ENCODE results near the gene HIVEP3.

The HIVEP3 gene

DNA sequence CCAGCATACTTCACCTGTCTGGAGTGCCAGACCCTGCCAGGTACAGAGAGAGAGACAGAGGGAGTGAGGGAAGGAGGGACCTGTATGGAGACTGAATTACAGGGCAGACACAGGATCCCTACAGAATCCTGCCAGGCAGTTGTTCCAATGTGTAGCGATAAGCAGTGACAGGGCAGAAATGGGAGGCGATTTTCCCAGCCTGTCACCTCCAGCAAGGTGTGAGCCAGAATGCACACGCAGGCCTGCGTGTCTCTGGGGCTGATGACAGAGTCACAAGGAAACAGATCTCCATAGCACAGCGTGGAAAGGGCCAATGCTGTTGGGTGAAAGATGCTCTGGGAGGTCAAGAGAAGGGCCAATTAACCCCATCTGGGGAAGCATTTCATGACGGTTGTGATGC, 111.3 kb downstream of the HIVEP3 start:
- no peak overlapping the region for H3K9ac ChIP-seq (ENCODE audit: low read depth, low read length)
- H3K4me1 ChIP-seq (ENCODE audit: insufficient read depth, low read length), result peaks cover 19% of the 10 kb centered on the region; the same call in 1 of the 2 replicates
- H3K36me3 ChIP-seq (ENCODE audit: insufficient read depth, low read length), result no peaks in the 10 kb centered on the region
- no peaks in the 10 kb centered on the region for H3K9me3 ChIP-seq (ENCODE audit: control insufficient read depth, insufficient read depth, low read length)

DNA sequence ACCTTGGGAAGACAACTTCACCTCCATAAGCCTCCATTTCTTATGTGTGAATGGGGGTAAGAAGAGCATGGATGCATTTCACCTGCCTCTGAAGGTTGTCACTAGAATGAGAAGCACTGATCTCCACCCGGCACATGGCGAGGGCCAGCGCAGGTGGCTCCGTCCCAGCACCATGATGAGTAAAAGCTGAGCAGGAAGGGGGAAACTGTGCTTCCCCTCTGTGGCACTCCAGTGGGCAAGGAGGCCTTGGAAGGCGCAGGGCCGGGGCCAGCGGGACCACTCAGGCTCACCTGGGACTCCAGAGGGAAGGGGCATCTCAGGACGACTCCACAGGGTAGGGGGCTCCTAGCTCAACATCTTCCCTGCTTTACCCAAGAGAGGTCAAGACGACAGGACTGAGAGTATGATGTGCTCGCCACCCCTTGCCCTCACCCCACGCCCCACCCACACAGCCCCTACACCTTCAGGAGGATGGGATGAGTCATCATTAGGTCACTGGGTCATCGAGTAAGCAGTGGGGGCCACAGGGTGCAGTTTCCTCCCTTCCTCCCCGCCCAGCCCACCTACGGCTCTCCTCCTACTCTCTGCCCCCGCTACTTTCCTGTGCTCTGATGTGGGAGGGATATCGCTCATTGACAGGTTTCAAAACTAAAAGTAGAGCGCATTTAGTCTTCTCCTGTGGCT, 112.1 kb downstream of the HIVEP3 start:
- Histone ChIP-seq H3K9me3 (ENCODE audit: control insufficient read depth, insufficient read depth, low read length) (no peaks in the 10 kb centered on the region), H3K4me1 (ENCODE audit: insufficient read depth, low read length) (peaks cover 19% of the 10 kb centered on the region; the same call in 1 of the 2 replicates), H3K9ac (ENCODE audit: low read depth, low read length) (no peak overlapping the region), H3K36me3 (ENCODE audit: insufficient read depth, low read length) (no peaks in the 10 kb centered on the region)

DNA sequence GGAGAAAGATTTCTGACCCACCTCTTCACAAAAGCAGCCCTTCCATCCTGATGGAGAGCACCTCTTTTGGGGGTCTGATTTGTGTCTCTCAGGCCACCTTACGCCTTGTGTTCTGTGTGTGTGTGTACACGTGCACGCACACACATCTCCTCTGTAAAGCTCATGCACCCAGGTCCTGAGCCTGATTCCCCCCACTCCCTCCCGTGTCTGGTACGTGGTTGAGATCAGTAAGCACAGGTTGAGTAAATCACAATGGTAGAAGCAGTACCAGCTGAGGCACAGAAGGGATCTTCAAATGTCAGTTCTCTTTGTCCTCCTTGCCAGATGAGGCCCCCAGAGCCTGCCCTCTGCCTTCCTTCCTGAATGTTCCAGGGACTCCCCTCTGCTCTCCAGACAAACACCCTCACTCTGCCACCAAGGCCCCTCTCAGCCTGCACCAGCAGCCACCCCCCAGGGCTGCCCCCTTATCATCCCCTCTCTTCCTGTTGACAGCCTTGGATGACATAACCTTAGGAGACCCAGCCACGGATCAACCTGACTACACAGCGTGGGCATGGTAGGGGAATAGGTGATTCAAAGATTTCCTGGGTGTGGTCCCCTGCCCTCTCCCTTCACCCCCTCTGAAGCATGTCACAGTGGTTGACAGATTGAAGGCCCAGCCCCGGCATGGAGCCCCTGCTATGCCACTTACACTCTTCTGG, 112.8 kb downstream of the HIVEP3 start:
- H3K9ac ChIP-seq (ENCODE audit: low read depth, low read length), result no peak overlapping the region
- H3K36me3 ChIP-seq (ENCODE audit: insufficient read depth, low read length), result no peaks in the 10 kb centered on the region
- H3K4me1 ChIP-seq (ENCODE audit: insufficient read depth, low read length), result peaks cover 21% of the 10 kb centered on the region
- H3K9me3 ChIP-seq (ENCODE audit: control insufficient read depth, insufficient read depth, low read length), result no peaks in the 10 kb centered on the region

DNA sequence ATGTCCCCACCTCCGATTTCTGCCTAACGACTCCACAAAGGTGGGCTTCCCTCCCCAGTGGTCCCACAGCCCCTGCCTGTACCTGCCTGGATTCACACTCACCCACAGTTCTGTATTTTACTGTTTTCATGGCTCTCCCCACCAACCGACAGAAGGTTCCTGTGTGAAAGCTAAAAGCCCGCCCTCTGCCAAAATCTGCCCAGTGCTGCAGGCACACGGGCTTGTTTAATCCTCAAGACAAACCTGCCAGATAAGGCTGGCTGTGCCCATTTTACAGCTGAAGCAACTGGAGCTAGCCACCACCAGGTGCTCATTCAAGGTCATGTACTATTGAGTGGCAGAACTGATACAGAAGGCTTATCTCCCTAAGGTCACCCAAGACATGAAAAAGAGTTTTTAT, 114.5 kb downstream of the HIVEP3 start:
- peaks cover 25% of the 10 kb centered on the region for H3K4me1 ChIP-seq (ENCODE audit: insufficient read depth, low read length)
- H3K9me3 ChIP-seq (ENCODE audit: control insufficient read depth, insufficient read depth, low read length), result peaks cover 1% of the 10 kb centered on the region; the same call in 1 of the 2 replicates
- no peak overlapping the region for H3K9ac ChIP-seq (ENCODE audit: low read depth, low read length)
- H3K36me3 ChIP-seq (ENCODE audit: insufficient read depth, low read length), result no peaks in the 10 kb centered on the region

DNA sequence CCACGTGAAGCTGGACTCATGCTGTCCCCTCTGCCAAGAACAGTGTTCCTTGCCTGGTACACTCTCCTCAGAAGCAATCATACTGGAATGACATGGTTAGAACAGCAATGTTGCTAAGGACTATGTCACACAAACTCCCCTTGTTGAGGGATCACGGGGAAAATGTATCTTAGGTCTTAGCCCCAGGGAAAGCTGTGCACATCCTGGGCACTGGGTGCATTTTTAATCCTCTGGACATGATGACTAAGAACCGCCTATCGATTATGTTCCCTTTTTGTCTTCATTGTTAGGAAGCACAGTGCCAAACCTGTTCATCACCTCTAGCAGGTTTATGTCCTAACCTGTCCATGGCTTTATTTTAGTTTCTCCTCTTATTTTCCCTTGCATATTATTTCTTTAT, 115.1 kb downstream of the HIVEP3 start:
- no peak overlapping the region for H3K9ac ChIP-seq (ENCODE audit: low read depth, low read length)
- H3K36me3 ChIP-seq (ENCODE audit: insufficient read depth, low read length), result no peaks in the 10 kb centered on the region
- peaks cover 2% of the 10 kb centered on the region; the same call in 1 of the 2 replicates for H3K9me3 ChIP-seq (ENCODE audit: control insufficient read depth, insufficient read depth, low read length)
- peaks cover 25% of the 10 kb centered on the region for H3K4me1 ChIP-seq (ENCODE audit: insufficient read depth, low read length)

DNA sequence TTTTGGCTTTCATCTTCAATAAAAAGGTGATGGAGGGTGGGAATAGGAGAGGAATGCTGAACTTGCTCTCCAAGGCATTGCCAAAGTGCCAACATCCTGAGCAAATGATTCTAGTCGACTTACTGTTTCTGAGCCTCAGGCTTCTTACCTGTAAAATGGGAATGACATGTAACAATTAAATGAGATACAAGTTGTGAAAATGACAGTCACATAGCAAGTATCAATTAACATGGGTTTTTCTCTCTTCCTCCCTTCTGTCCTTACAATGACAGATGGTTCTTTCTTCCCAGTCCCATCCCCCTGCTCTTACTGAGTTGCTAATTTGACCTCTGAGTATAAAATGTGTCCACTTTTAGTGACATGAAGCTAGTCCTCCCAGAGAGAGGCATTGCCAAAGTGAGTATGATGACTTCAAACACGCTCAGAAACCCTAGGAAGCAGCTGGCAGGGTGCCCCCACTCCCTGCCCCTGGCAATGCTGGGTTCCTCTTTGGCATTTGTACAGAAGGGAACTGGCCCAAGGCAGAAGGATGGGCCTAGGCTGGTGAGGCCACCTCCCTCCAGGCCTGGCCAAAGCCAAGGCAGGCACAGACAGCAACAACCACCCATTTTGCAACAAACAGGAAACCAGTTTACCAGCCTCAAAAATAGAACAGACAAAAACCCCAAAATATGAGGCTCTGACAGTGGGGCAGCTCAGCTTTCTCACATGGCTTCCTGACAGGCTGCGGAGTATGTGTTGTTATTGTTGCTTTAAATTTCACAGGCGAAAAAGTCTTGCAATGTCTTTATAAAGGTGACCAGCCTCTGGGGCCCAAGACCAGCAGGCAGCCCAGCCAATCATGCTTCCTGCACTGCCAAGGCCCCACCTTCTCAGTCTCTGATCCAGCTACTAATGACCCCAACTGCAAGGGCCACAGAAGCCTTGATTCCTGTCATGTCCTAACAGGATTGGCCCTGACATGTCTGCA, 115.9 kb downstream of the HIVEP3 start:
- Histone ChIP-seq H3K9ac (ENCODE audit: low read depth, low read length) (no peak overlapping the region), H3K4me1 (ENCODE audit: insufficient read depth, low read length) (peaks cover 25% of the 10 kb centered on the region), H3K9me3 (ENCODE audit: control insufficient read depth, insufficient read depth, low read length) (peaks cover 2% of the 10 kb centered on the region; the same call in 1 of the 2 replicates)

DNA sequence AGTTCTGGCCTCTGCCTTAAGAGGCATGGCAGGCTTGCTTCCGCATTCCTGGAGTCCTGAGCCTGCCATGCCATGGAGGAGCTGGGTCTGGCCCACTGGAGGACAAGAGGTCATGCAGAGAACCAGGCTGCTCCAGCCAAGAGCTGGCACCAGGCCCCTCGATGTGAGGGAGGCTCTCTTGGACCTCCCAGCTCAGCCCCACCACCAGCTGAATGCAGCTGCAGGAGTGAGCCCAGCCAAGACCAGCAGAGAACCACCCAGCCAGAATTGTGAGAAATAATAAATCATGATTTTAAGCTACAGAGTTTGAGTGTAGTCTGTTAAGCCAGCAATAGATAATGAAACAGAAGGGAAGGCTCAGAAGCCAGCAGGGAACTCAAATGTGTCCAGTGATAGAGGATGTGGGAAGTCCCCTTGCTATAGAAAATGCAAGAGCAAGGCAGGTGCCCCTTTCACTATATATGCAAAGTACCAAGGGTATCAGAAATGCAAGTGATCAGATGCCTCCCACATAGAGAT, 118.4 kb downstream of the HIVEP3 start:
- H3K9ac ChIP-seq (ENCODE audit: low read depth, low read length), result no peak overlapping the region
- peaks cover 2% of the 10 kb centered on the region; the same call in 1 of the 2 replicates for H3K9me3 ChIP-seq (ENCODE audit: control insufficient read depth, insufficient read depth, low read length)
- H3K4me1 ChIP-seq (ENCODE audit: insufficient read depth, low read length), result peaks cover 15% of the 10 kb centered on the region
- H3K36me3 ChIP-seq (ENCODE audit: insufficient read depth, low read length), result no peaks in the 10 kb centered on the region

More for the DNA sequence above, 115.9 kb downstream of the HIVEP3 start:
- no peaks in the 10 kb centered on the region for H3K36me3 ChIP-seq (ENCODE audit: insufficient read depth, low read length)

DNA sequence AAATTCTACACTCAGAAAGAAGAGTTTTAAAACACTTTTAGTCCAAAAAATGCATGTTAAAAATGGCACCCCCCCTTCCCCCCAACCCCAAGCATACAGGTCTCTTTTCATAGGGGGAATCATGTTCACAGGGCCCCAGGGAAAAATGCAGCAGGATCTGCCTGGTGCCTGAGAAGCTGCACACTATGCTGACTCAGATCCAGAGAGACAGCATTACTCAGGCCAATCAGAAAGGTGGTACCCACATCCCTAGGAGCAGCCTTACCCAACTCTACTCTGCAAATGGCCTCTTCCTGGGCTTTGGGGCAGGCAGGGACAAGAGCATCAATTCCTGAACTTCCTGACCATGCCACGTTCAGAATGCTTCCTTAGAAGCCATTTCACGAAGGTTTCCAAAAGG, 119.0 kb downstream of the HIVEP3 start:
- H3K9me3 ChIP-seq (ENCODE audit: control insufficient read depth, insufficient read depth, low read length), result peaks cover 2% of the 10 kb centered on the region; the same call in 1 of the 2 replicates
- H3K36me3 ChIP-seq (ENCODE audit: insufficient read depth, low read length), result no peaks in the 10 kb centered on the region
- no peak overlapping the region for H3K9ac ChIP-seq (ENCODE audit: low read depth, low read length)
- H3K4me1 ChIP-seq (ENCODE audit: insufficient read depth, low read length), result peaks cover 15% of the 10 kb centered on the region

DNA sequence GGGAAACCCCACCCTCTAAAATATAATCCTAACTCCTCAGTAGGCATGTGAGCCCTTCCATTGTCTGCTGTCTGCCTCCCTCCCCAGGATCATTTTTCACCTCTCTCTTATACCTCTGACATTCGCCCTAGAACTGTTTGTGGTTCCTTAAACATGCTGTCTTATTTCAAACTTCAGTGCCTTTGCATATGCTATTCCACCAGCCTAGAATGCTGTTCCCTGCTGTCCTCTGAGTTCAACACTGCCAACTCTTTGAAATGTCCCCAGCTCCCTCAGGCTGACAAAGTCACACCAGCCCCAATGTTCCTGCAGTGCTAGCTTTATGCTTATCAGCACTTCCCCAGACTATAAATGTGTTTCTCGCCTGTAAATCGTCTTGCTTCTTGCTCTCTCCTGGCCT, 119.5 kb downstream of the HIVEP3 start:
- H3K9ac ChIP-seq (ENCODE audit: low read depth, low read length), result no peak overlapping the region
- peaks cover 2% of the 10 kb centered on the region; the same call in 1 of the 2 replicates for H3K9me3 ChIP-seq (ENCODE audit: control insufficient read depth, insufficient read depth, low read length)
- no peaks in the 10 kb centered on the region for H3K36me3 ChIP-seq (ENCODE audit: insufficient read depth, low read length)
- peaks cover 15% of the 10 kb centered on the region for H3K4me1 ChIP-seq (ENCODE audit: insufficient read depth, low read length)

DNA sequence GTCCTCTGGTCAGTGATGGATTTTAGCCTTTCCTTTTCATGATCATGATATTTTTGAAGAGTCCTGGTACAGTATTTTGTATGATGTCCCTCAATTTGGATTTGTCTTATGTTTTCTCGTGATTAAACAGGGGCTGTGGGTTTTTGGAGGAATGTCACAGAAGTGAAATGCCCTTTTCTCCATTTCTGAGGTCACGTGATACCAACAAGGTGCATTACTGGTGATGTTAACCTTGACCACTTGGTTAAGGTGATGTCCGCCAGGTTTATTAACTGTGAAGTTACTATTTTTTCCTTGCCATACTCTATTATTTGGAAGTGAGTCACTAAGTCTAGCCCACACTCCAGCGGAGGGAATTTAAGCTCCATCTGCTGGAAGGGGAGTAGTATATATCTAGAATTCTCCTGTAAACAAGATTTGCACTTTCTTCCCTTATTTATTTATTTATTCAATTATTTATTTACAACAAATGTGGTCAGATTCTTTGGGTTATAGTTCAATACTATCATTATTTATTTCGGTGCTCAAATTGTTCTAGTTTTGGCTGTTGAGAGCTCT, 123.4 kb downstream of the HIVEP3 start:
- Histone ChIP-seq H3K4me1 (ENCODE audit: insufficient read depth, low read length) (no peaks in the 10 kb centered on the region), H3K9ac (ENCODE audit: low read depth, low read length) (no peak overlapping the region), H3K9me3 (ENCODE audit: control insufficient read depth, insufficient read depth, low read length) (peaks cover 2% of the 10 kb centered on the region; the same call in 1 of the 2 replicates), H3K36me3 (ENCODE audit: insufficient read depth, low read length) (no peaks in the 10 kb centered on the region)

DNA sequence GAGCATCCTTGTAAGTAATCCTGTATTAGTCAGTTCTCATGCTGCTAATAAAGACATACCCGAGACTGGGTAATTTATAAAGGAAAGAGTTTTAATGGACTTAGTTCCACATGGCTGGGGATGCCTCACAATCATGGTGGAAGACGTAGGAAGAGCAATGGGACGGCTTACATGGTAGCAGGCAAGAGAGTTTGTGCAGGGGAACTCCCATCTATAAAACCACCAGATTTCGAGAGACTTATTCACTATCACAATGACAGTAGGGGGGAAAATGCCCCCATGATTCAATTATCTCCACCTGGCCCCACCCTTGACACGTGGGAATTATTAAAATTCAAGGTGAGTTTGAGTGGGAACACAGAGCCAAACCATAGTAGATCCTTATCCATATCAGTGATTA, 124.7 kb downstream of the HIVEP3 start:
- Histone ChIP-seq H3K4me1 (ENCODE audit: insufficient read depth, low read length) (no peaks in the 10 kb centered on the region), H3K36me3 (ENCODE audit: insufficient read depth, low read length) (no peaks in the 10 kb centered on the region), H3K9me3 (ENCODE audit: control insufficient read depth, insufficient read depth, low read length) (no peaks in the 10 kb centered on the region), H3K9ac (ENCODE audit: low read depth, low read length) (no peak overlapping the region)

DNA sequence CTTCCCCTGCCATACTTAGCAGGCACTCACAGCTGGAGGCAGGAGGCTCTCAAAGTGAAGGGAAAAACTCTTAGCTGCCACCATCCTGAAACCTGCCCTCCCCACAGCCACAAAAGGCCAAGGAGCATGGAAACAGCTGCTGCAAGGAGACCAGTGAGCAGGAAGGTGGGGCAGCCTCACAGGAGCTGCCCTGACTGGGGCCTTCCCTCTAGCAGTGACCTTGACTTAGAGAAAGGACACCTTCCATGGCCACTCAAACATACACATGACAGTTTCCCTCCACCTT, 126.3 kb downstream of the HIVEP3 start:
- no peaks in the 10 kb centered on the region for H3K9me3 ChIP-seq (ENCODE audit: control insufficient read depth, insufficient read depth, low read length)
- H3K36me3 ChIP-seq (ENCODE audit: insufficient read depth, low read length), result no peaks in the 10 kb centered on the region
- no peaks in the 10 kb centered on the region for H3K4me1 ChIP-seq (ENCODE audit: insufficient read depth, low read length)
- H3K9ac ChIP-seq (ENCODE audit: low read depth, low read length), result no peak overlapping the region

DNA sequence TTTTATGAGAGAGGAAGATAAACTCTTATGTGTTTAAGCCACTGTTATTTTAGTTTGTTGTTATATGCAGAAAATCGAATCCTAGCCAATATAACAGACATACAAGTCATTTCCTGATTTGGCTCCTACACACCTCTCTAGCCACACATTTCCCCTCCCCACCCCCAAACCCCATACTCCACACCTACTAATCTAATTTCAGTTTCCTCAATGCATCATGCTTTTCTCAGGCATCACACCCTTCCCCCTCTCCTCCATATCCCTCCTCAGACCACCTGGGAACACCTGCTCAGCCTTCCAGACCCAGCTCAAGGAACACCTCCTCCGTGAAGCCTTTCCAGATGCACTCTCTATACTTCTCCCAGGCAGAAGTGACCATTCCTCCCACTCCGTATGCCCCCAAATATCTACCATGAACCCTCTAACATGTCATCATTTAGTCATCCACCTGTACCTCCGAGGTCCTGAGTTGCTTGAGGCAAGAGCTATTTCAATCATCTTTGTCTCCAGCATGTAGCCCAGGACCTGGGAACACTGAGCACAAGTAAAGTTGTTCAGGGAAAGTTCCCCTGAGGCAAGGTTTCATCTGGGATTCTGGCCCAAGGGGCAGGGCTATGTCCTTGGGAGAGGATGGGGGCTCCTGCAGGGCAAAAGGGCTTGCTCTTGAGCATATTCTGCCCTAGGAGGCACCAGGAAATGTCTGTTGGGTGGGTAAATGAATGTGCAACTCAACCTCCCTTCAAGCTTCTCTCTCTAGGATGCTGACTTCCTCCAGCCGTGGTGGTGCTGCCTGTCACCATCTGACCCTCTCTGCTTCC, 126.8 kb downstream of the HIVEP3 start:
- Histone ChIP-seq H3K36me3 (ENCODE audit: insufficient read depth, low read length) (no peaks in the 10 kb centered on the region), H3K4me1 (ENCODE audit: insufficient read depth, low read length) (no peaks in the 10 kb centered on the region), H3K9me3 (ENCODE audit: control insufficient read depth, insufficient read depth, low read length) (no peaks in the 10 kb centered on the region), H3K9ac (ENCODE audit: low read depth, low read length) (no peak overlapping the region)
